Esophagus muscularis mucosa (tissue), 4 donors: Measurements from ENCODE around the gene ADAMTSL1. TPM values are rescaled to one million over a fixed set of nuclear protein-coding genes. Genes with fewer than 3 reads are reported as not detected.

ENCODE experiments used
- DNase-seq: peaks from one replicate; pipeline ENCODE4 v3.0.0-alpha.2; 2017; ENCODE audit errors: extremely low spot score
- H3K27ac ChIP-seq, 4 donors: fragments of 200-600 bp; sonication (generic); replicated peaks in 1 of 4; 1 replicate in 3 of 4; 2 replicates in 1 of 4; pipeline ENCODE4 v1.5.1; 2016 to 2019; ENCODE audit warnings: mild to moderate bottlenecking in 1 of 4
- H3K27me3 ChIP-seq, 4 donors: fragments of 200-600 bp; sonication (generic); one replicate each; pipeline versions ENCODE4 v1.5.1 to v1.6.0; 2016 to 2019
- H3K36me3 ChIP-seq, 4 donors: fragments of 200-600 bp; sonication (generic); one replicate each; pipeline ENCODE4 v1.5.1; 2016 to 2019
- H3K4me1 ChIP-seq, 4 donors: fragments of 200-600 bp; sonication (generic); one replicate each; pipeline ENCODE4 v1.5.1; 2016 to 2019
- H3K4me3 ChIP-seq, 4 donors: fragments of 200-600 bp; sonication (generic); 1 replicate in 2 of 4; 2 replicates in 2 of 4; pipeline ENCODE4 v1.5.1; 2016 to 2019; ENCODE audit warnings: mild to moderate bottlenecking in 4 of 4, moderate library complexity in 1 of 4
- H3K9me3 ChIP-seq, 4 donors: fragments of 200-600 bp; sonication (generic); 1 replicate in 3 of 4; 2 replicates in 1 of 4; pipeline ENCODE4 v1.5.1; 2016 to 2019
- EP300 ChIP-seq: sonication (generic); formaldehyde crosslinking; IDR thresholded peaks from one replicate; pipeline ENCODE4 v1.6.1; 2017; ENCODE audit warnings: antibody characterized with exemption
- POLR2A ChIP-seq: fragments of 450-650 bp; IDR thresholded peaks from one replicate; pipeline ENCODE4 v1.6.1; 2017; ENCODE audit warnings: antibody characterized with exemption, moderate library complexity, mild to moderate bottlenecking, low read depth
- POLR2AphosphoS5 ChIP-seq, 2 donors: sonication (generic); formaldehyde crosslinking; IDR thresholded peaks; one replicate each; pipeline ENCODE4 v1.6.1; 2017; ENCODE audit warnings: antibody characterized with exemption in 2 of 2
- WGBS: methylation state at CpG from one replicate; pipeline ENCODE4 v1.1.5; 2018; 5-methylcytosine and 5-hydroxymethylcytosine counted together
- intact Hi-C: fragments of 100-400 bp; cut with DNase I; formaldehyde crosslinking; loops from one replicate; pipeline ENCODE4 v1.15.1; 2023
- small RNA-seq, 3 donors: library from RNA; depleted of rRNA; stranded (forward); fragments of <200 nt; gene quantifications; one replicate each; pipeline ENCODE3, GENCODE V24; 2016
- total RNA-seq, 4 donors: library from RNA; depleted of rRNA; stranded (reverse); fragments of >200 nt; gene quantifications; one replicate each; pipeline versions ENCODE4 v1.1.0 to v1.2.1, GENCODE V29; 2016
- TF ChIP-seq, protein P1 (sequence below), 3 experiments: fragments of 200-600 bp in 2 of 3; fragments of 450-650 bp in 1 of 3; sonication (generic) in 2 of 3; IDR thresholded peaks; one replicate each; pipeline ENCODE4 v1.5.1; 2017 to 2019; ENCODE audit warnings: antibody characterized with exemption in 3 of 3, mild to moderate bottlenecking in 2 of 3, moderate library complexity in 1 of 3

ADAMTSL1 gene
- total RNA-seq, 4 donors from 2014 or later = 81.7 to 172 (median 145) TPM

DNA sequence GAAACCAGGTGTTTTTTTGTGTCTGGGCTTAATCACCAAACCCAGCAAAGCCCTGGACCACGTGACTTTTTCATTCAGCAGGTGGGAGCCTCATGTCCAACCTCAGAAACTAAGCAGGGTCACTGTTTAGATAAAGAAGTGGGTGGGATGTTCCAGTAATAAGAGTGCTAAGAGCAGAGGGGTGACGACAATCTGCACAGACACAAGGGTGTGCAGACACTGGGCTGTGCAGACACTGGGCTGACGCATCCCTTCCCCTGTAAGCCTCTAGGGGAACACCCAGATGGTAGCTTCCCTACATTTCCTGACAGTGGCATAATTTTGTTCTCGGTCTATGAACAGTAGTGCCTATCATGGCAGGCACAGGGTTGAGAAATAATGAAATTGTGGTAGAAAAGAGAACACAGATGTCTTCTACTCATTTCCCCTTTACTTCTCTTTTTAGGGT is 474.0 kb downstream of the ADAMTSL1 start:
- Histone ChIP-seq H3K27ac (no peak overlapping the region), H3K4me1 (no peaks in the 10 kb centered on the region), H3K4me3 (no peak overlapping the region), H3K36me3 (no peaks in the 10 kb centered on the region), H3K27me3 (no peaks in the 10 kb centered on the region), H3K9me3 (no peaks in the 10 kb centered on the region)
- WGBS = 75% methylated on average over 4 of the region's 4 CpGs
- TF ChIP-seq EP300 (no peak), POLR2AphosphoS5 (IDR thresholded peaks at IDR 0.05) (no peak), POLR2A (no peak)
- TF ChIP-seq, protein P1, sequence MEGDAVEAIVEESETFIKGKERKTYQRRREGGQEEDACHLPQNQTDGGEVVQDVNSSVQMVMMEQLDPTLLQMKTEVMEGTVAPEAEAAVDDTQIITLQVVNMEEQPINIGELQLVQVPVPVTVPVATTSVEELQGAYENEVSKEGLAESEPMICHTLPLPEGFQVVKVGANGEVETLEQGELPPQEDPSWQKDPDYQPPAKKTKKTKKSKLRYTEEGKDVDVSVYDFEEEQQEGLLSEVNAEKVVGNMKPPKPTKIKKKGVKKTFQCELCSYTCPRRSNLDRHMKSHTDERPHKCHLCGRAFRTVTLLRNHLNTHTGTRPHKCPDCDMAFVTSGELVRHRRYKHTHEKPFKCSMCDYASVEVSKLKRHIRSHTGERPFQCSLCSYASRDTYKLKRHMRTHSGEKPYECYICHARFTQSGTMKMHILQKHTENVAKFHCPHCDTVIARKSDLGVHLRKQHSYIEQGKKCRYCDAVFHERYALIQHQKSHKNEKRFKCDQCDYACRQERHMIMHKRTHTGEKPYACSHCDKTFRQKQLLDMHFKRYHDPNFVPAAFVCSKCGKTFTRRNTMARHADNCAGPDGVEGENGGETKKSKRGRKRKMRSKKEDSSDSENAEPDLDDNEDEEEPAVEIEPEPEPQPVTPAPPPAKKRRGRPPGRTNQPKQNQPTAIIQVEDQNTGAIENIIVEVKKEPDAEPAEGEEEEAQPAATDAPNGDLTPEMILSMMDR (IDR thresholded peaks at IDR 0.05) = no peak
- intact Hi-C loops = no loop called here
- DNase-seq = no peak

GRCh38 chr9:18951936-18952335 is 478.0 kb downstream of the ADAMTSL1 start:
- 67% methylated on average over 1 of the region's 1 CpG for WGBS
- TF ChIP-seq, protein P1 (IDR thresholded peaks at IDR 0.05) = no peak
- TF ChIP-seq EP300 = no peak
- intact Hi-C loops = no loop called here

DNA sequence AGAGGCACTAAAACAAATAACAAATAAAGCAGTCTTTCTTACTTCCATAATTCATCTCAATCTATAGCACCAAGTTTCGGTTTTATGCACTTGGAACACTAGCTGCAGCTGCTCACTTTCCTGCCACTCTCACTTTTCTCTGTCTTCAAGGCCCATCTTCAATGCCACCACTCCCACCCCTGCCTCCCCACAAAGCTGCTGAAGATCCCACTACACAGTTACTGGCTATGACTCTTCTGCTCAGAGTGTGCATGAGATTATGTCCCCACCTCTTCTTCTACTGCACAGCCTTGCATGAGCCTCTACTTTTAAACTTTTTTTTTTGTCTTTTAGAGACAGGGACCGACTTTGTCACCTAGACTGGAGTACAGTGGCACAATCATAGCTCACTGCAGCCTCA is 481.7 kb downstream of the ADAMTSL1 start:
- H3K27me3 ChIP-seq = no peaks in the 10 kb centered on the region
- no peak for DNase-seq
- intact Hi-C loops = no loop called here
- no peaks in the 10 kb centered on the region for H3K36me3 ChIP-seq
- TF ChIP-seq, protein P1 (IDR thresholded peaks at IDR 0.05) = no peak
- TF ChIP-seq POLR2AphosphoS5 (IDR thresholded peaks at IDR 0.05) = no peak
- no peak for TF ChIP-seq EP300
- no peak for TF ChIP-seq POLR2A
- WGBS = 90% methylated on average over 2 of the region's 2 CpGs
- H3K9me3 ChIP-seq = no peaks in the 10 kb centered on the region
- H3K4me1 ChIP-seq = no peaks in the 10 kb centered on the region
- no peak overlapping the region for H3K27ac ChIP-seq
- no peak overlapping the region for H3K4me3 ChIP-seq

More at GRCh38 chr9:18951936-18952335, 478.0 kb downstream of the ADAMTSL1 start:
- H3K9me3 ChIP-seq = no peaks in the 10 kb centered on the region
- H3K27me3 ChIP-seq = no peaks in the 10 kb centered on the region
- H3K4me3 ChIP-seq = no peak overlapping the region
- no peaks in the 10 kb centered on the region for H3K36me3 ChIP-seq
- no peaks in the 10 kb centered on the region for H3K4me1 ChIP-seq
- no peak overlapping the region for H3K27ac ChIP-seq
- no peak for DNase-seq

Small RNAs within 50 kb of the gene (small RNA-seq; reads per million reads assigned to genes)
- gene MIR3152 = 0 to 0.19 (median 0) reads per million in 3 donors
